Measurements from ENCODE around the gene TEKT5. TPM values are rescaled to one million over a fixed set of nuclear protein-coding genes. Genes with fewer than 3 reads are reported as not detected.

The TEKT5 gene
- total RNA-seq, 1 donor from 2014 or later = not detected

DNA sequence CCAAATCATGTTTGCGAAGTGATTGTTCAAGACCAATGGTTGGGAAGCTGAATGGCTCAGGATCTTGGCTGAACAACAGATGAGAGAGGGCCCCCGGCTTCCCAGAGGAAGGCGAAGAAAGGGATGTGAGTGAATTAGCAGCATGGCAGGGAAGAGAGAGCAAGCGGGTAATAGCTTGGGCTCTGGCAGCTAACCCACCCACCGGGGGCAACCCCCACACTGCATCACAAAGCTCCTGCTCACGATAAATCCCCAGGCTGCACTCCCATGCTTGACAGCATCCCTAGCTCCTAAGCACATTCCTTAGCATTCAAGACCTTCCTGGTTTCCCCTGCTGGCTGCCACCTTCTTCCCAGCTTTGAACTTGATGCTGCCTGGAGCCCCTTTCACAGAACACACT lies 88.1 kb downstream of the TEKT5 start:
- H3K9ac ChIP-seq (ENCODE audit: low read depth in 1 of 3, low read length in 3 of 3) = no peak overlapping the region
- H3K27ac ChIP-seq (ENCODE audit: low read depth, low read length) = no peak overlapping the region
- H3K9me3 ChIP-seq (ENCODE audit: control insufficient read depth in 3 of 3, low read length in 3 of 3) = no peaks in the 10 kb centered on the region

DNA sequence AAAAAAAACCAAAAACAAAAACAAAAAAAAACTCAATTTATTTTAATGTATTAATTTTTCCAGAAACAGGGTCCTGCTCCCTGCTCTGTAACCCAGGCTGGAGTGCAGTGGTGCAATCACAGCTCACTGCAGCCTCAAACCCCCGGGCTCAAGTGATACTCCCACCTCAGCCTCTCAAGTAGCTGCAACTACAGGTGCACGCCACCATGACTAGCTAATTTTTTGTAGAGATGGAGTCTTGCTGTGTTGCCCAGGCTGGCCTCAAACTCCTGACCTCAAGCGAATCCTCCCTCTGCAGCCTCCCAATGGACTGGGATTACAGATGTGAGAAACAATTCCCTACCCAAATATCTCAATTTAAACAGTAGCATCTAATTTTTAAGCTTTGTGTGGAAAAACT lies 89.1 kb downstream of the TEKT5 start:
- no peak overlapping the region for H3K4me3 ChIP-seq (ENCODE audit: low read length in 3 of 3)
- no peaks in the 10 kb centered on the region for H3K27me3 ChIP-seq (ENCODE audit: control insufficient read depth in 3 of 3, insufficient read depth in 3 of 3, low read length in 3 of 3)
- H3K9ac ChIP-seq (ENCODE audit: low read depth in 1 of 3, low read length in 3 of 3) = no peak overlapping the region
- peaks cover 0 to 4% (median 4%) of the 10 kb centered on the region in 3 donors for H3K4me1 ChIP-seq (ENCODE audit: control insufficient read depth in 3 of 3, insufficient read depth in 3 of 3, low read length in 3 of 3)
- H3K27ac ChIP-seq (ENCODE audit: low read depth, low read length) = no peak overlapping the region
- no peaks in the 10 kb centered on the region for H3K36me3 ChIP-seq (ENCODE audit: control insufficient read depth in 3 of 3, insufficient read depth in 3 of 3, low read length in 3 of 3)
- no peaks in the 10 kb centered on the region for H3K9me3 ChIP-seq (ENCODE audit: control insufficient read depth in 3 of 3, low read length in 3 of 3)

More for the DNA sequence above, 88.1 kb downstream of the TEKT5 start:
- Histone ChIP-seq H3K4me3 (ENCODE audit: low read length in 3 of 3) (no peak overlapping the region), H3K36me3 (ENCODE audit: control insufficient read depth in 3 of 3, insufficient read depth in 3 of 3, low read length in 3 of 3) (no peaks in the 10 kb centered on the region), H3K27me3 (ENCODE audit: control insufficient read depth in 3 of 3, insufficient read depth in 3 of 3, low read length in 3 of 3) (no peaks in the 10 kb centered on the region), H3K4me1 (ENCODE audit: control insufficient read depth in 3 of 3, insufficient read depth in 3 of 3, low read length in 3 of 3) (peaks cover 0 to 4% (median 4%) of the 10 kb centered on the region in 3 donors)

DNA sequence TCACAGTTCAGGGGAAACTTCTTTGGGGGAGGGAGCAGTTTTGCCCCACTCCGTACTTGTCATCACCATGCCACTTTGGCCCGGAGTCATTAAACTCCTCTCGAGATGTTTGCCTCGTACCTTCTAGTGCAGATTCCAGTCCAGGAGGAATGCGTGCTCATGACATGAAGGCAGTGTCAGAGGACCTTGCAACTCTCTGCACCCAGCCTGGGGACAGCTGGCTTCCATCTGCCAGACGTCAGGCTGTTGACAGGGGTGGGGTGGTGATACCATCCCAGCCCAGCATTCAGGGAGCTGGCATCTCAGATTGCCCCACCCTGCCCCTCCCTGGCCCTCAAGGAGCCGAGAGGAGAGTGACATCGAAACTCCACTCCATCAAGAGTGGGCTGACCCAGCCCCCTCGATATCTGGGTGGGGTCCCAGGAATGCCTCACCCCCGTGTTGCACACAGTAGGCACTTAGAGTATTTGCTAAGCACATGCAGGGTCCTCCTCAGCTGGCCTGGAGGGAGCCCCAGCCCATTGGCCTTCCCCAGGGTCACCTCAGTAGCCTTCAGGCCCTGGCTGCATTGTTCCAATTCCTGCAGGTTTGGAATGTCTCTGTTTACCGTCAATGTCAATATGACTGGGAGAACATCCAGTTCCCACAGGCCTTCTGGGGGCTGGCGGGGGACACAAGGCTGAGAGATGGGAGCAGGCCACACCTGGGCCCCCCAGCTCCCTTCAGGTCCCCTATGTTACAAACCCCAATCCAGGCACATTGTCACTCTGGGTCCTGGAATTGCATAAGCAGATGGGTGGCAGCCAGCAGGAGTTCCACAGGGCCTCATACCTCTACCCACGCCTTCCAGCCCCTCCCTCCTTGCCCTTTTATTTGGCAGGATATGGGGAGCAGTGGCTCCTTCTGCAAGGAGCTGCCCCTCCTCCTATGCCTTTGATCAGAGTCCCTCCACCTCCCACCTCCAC lies 93.0 kb downstream of the TEKT5 start:
- Histone ChIP-seq H3K27me3 (ENCODE audit: control insufficient read depth in 3 of 3, insufficient read depth in 3 of 3, low read length in 3 of 3) (peaks cover 0 to 3% (median 0%) of the 10 kb centered on the region in 3 donors), H3K4me1 (ENCODE audit: control insufficient read depth in 3 of 3, insufficient read depth in 3 of 3, low read length in 3 of 3) (peaks cover 2 to 11% (median 6%) of the 10 kb centered on the region in 3 donors), H3K36me3 (ENCODE audit: control insufficient read depth in 3 of 3, insufficient read depth in 3 of 3, low read length in 3 of 3) (no peaks in the 10 kb centered on the region), H3K27ac (ENCODE audit: low read depth, low read length) (no peak overlapping the region), H3K9me3 (ENCODE audit: control insufficient read depth in 3 of 3, low read length in 3 of 3) (no peaks in the 10 kb centered on the region), H3K4me3 (ENCODE audit: low read length in 3 of 3) (no peak overlapping the region), H3K9ac (ENCODE audit: low read depth in 1 of 3, low read length in 3 of 3) (no peak overlapping the region)

GRCh38 chr16:10600782-10601443 lies 93.8 kb downstream of the TEKT5 start:
- H3K4me3 ChIP-seq (ENCODE audit: low read length in 3 of 3) = no peak overlapping the region
- H3K4me1 ChIP-seq (ENCODE audit: control insufficient read depth in 3 of 3, insufficient read depth in 3 of 3, low read length in 3 of 3) = peaks cover 2 to 11% (median 6%) of the 10 kb centered on the region in 3 donors
- H3K27ac ChIP-seq (ENCODE audit: low read depth, low read length) = no peak overlapping the region
- no peak overlapping the region for H3K9ac ChIP-seq (ENCODE audit: low read depth in 1 of 3, low read length in 3 of 3)
- H3K27me3 ChIP-seq (ENCODE audit: control insufficient read depth in 3 of 3, insufficient read depth in 3 of 3, low read length in 3 of 3) = peaks cover 0 to 7% (median 3%) of the 10 kb centered on the region in 3 donors
- H3K9me3 ChIP-seq (ENCODE audit: control insufficient read depth in 3 of 3, low read length in 3 of 3) = no peaks in the 10 kb centered on the region
- H3K36me3 ChIP-seq (ENCODE audit: control insufficient read depth in 3 of 3, insufficient read depth in 3 of 3, low read length in 3 of 3) = no peaks in the 10 kb centered on the region

- H3K36me3 ChIP-seq (ENCODE audit: control insufficient read depth in 3 of 3, insufficient read depth in 3 of 3, low read length in 3 of 3) = no peaks in the 10 kb centered on the region
- no peak overlapping the region for H3K4me3 ChIP-seq (ENCODE audit: low read length in 3 of 3)
- H3K27ac ChIP-seq (ENCODE audit: low read depth, low read length) = no peak overlapping the region
Observed at GRCh38 chr16:10599626-10600025, 95.1 kb downstream of the TEKT5 start.

GRCh38 chr16:10598157-10598556 lies 96.6 kb downstream of the TEKT5 start:
- Histone ChIP-seq H3K9me3 (ENCODE audit: control insufficient read depth in 3 of 3, low read length in 3 of 3) (no peaks in the 10 kb centered on the region), H3K27ac (ENCODE audit: low read depth, low read length) (no peak overlapping the region), H3K36me3 (ENCODE audit: control insufficient read depth in 3 of 3, insufficient read depth in 3 of 3, low read length in 3 of 3) (no peaks in the 10 kb centered on the region), H3K27me3 (ENCODE audit: control insufficient read depth in 3 of 3, insufficient read depth in 3 of 3, low read length in 3 of 3) (peaks cover 0 to 10% (median 3%) of the 10 kb centered on the region in 3 donors), H3K4me3 (ENCODE audit: low read length in 3 of 3) (no peak overlapping the region), H3K4me1 (ENCODE audit: control insufficient read depth in 3 of 3, insufficient read depth in 3 of 3, low read length in 3 of 3) (peaks cover 2 to 14% (median 6%) of the 10 kb centered on the region in 3 donors), H3K9ac (ENCODE audit: low read depth in 1 of 3, low read length in 3 of 3) (no peak overlapping the region)

More at GRCh38 chr16:10599626-10600025, 95.1 kb downstream of the TEKT5 start:
- peaks cover 2 to 11% (median 6%) of the 10 kb centered on the region in 3 donors for H3K4me1 ChIP-seq (ENCODE audit: control insufficient read depth in 3 of 3, insufficient read depth in 3 of 3, low read length in 3 of 3)
- H3K9me3 ChIP-seq (ENCODE audit: control insufficient read depth in 3 of 3, low read length in 3 of 3) = no peaks in the 10 kb centered on the region
- H3K27me3 ChIP-seq (ENCODE audit: control insufficient read depth in 3 of 3, insufficient read depth in 3 of 3, low read length in 3 of 3) = peaks cover 0 to 10% (median 3%) of the 10 kb centered on the region in 3 donors
- H3K9ac ChIP-seq (ENCODE audit: low read depth in 1 of 3, low read length in 3 of 3) = no peak overlapping the region

GRCh38 chr16:10597187-10597601 lies 97.5 kb downstream of the TEKT5 start:
- Histone ChIP-seq H3K27ac (ENCODE audit: low read depth, low read length) (no peak overlapping the region), H3K27me3 (ENCODE audit: control insufficient read depth in 3 of 3, insufficient read depth in 3 of 3, low read length in 3 of 3) (peaks cover 0 to 10% (median 3%) of the 10 kb centered on the region in 3 donors), H3K4me1 (ENCODE audit: control insufficient read depth in 3 of 3, insufficient read depth in 3 of 3, low read length in 3 of 3) (peaks cover 2 to 14% (median 6%) of the 10 kb centered on the region in 3 donors), H3K9ac (ENCODE audit: low read depth in 1 of 3, low read length in 3 of 3) (no peak overlapping the region), H3K36me3 (ENCODE audit: control insufficient read depth in 3 of 3, insufficient read depth in 3 of 3, low read length in 3 of 3) (no peaks in the 10 kb centered on the region), H3K9me3 (ENCODE audit: control insufficient read depth in 3 of 3, low read length in 3 of 3) (no peaks in the 10 kb centered on the region), H3K4me3 (ENCODE audit: low read length in 3 of 3) (no peak overlapping the region)

- Histone ChIP-seq H3K4me3 (ENCODE audit: low read length in 3 of 3) (no peak overlapping the region), H3K9me3 (ENCODE audit: control insufficient read depth in 3 of 3, low read length in 3 of 3) (no peaks in the 10 kb centered on the region), H3K36me3 (ENCODE audit: control insufficient read depth in 3 of 3, insufficient read depth in 3 of 3, low read length in 3 of 3) (no peaks in the 10 kb centered on the region), H3K27me3 (ENCODE audit: control insufficient read depth in 3 of 3, insufficient read depth in 3 of 3, low read length in 3 of 3) (peaks cover 2 to 14% (median 3%) of the 10 kb centered on the region in 3 donors), H3K27ac (ENCODE audit: low read depth, low read length) (no peak overlapping the region), H3K9ac (ENCODE audit: low read depth in 1 of 3, low read length in 3 of 3) (no peak overlapping the region), H3K4me1 (ENCODE audit: control insufficient read depth in 3 of 3, insufficient read depth in 3 of 3, low read length in 3 of 3) (peaks cover 2 to 14% (median 5%) of the 10 kb centered on the region in 3 donors)
Observed at GRCh38 chr16:10594312-10594950, 100.3 kb downstream of the TEKT5 start.

GRCh38 chr16:10592611-10593010 lies 102.1 kb downstream of the TEKT5 start:
- Histone ChIP-seq H3K27me3 (ENCODE audit: control insufficient read depth in 3 of 3, insufficient read depth in 3 of 3, low read length in 3 of 3) (peaks cover 2 to 14% (median 3%) of the 10 kb centered on the region in 3 donors), H3K27ac (ENCODE audit: low read depth, low read length) (no peak overlapping the region), H3K9me3 (ENCODE audit: control insufficient read depth in 3 of 3, low read length in 3 of 3) (no peaks in the 10 kb centered on the region), H3K4me3 (ENCODE audit: low read length in 3 of 3) (no peak overlapping the region), H3K9ac (ENCODE audit: low read depth in 1 of 3, low read length in 3 of 3) (no peak overlapping the region), H3K4me1 (ENCODE audit: control insufficient read depth in 3 of 3, insufficient read depth in 3 of 3, low read length in 3 of 3) (peaks cover 0 to 6% (median 2%) of the 10 kb centered on the region in 3 donors), H3K36me3 (ENCODE audit: control insufficient read depth in 3 of 3, insufficient read depth in 3 of 3, low read length in 3 of 3) (no peaks in the 10 kb centered on the region)
